GM12873 (cell line): ENCODE results near the gene APAF1.

ENCODE experiments used
- TF ChIP-seq, protein P1 (sequence below): IDR thresholded peaks from 2 replicates; pipeline ENCODE4 v1.5.1; 2012; ENCODE audit warnings: low read depth, mild to moderate bottlenecking, moderate library complexity, low read length, control low read depth; ENCODE audit not compliant: insufficient read depth; ENCODE audit errors: missing control alignments

APAF1 gene

GRCh38 chr12:98651328-98651727 is 6.2 kb downstream of the APAF1 start:
- TF ChIP-seq, protein P1, sequence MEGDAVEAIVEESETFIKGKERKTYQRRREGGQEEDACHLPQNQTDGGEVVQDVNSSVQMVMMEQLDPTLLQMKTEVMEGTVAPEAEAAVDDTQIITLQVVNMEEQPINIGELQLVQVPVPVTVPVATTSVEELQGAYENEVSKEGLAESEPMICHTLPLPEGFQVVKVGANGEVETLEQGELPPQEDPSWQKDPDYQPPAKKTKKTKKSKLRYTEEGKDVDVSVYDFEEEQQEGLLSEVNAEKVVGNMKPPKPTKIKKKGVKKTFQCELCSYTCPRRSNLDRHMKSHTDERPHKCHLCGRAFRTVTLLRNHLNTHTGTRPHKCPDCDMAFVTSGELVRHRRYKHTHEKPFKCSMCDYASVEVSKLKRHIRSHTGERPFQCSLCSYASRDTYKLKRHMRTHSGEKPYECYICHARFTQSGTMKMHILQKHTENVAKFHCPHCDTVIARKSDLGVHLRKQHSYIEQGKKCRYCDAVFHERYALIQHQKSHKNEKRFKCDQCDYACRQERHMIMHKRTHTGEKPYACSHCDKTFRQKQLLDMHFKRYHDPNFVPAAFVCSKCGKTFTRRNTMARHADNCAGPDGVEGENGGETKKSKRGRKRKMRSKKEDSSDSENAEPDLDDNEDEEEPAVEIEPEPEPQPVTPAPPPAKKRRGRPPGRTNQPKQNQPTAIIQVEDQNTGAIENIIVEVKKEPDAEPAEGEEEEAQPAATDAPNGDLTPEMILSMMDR, result no peak

DNA sequence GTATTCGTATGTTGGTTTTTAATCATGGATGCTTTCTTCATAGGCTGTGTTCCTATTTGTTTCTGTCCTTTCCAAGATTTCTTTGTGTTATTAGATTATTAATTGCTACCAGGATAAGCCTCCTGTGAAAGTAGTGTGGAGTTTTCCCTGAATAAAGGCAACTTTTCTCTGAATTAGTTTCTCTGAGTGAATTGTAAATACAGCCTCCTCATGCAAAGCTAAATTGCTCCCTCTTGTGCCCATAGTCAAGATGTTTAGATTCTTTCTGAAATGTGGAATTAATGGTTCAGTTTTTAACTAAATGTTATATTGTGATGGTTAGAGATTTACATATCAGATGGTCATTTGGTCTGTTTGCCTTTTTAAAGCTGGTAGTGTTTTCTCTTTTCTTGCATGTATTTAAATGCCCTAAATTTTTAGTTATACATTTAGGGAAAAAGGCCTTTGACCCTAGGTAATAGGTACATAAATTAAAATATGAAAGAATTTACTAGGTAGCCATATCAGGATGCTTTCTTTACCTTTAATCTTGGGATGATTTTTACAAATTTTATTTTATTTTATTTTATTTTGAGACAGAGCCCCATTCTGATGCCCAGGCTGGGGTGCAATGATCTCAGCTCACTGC is 8.9 kb downstream of the APAF1 start:
- TF ChIP-seq, protein P1, result peak; percentile 45

DNA sequence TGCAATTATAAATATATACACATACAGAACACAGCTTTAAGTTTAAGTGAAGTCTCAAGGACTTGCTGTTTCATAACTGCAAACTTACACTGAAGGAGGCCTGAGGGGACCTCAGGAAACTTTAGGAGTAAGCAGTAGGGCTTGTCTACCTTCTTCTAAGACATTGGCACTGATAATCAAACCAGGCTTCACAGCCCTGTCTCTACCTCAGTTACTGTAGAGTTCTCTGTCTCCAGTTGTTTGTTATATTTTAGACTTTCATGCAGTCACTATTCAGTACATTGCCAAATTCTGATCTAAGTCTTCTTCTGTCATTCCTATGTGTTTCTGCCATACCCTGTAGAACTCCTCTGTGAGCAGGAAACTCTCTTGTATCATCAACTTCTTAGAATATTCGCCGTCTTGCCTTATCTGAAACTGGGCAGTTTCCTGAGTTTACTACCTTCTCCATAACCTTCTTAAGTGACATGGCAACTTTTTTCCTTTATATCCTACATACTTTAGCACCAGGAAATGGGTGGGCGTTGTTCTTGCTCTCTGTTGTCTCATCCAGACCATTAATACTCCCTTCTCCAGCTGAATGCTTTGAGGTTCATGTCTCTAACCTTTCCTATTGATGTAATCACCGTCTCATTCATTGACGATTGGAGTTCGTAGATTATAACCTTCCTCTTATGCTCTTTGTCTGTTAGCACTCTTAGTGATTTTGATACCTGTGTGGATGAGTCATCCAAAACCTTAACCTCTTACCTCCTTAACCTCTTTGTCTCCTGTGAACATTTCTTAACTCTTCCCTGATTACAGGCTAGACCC is 11.4 kb downstream of the APAF1 start:
- TF ChIP-seq, protein P1, result no peak

DNA sequence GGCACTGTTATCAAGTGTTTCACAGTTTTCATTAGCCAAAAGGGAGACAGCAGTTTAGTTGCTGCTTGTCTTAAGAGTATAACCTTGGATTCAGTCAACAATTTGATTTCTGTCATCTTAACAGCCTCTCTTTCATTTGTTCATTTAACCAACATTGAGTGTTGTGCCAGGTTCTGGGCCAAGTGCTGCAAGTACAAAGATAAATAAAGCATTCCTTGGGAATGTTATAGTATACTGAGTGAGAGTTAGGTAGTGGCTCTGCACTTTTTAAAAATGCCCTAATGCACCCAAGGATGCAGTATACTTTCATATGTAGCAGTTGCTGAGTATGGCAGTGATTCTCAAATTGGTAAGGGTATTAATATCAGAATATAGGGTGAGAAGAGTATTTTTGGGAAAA is 15.4 kb downstream of the APAF1 start:
- TF ChIP-seq, protein P1, result no peak

GRCh38 chr12:98669751-98670150 is 24.7 kb downstream of the APAF1 start:
- TF ChIP-seq, protein P1, result no peak

GRCh38 chr12:98671459-98671858 is 26.4 kb downstream of the APAF1 start:
- TF ChIP-seq, protein P1, result no peak

DNA sequence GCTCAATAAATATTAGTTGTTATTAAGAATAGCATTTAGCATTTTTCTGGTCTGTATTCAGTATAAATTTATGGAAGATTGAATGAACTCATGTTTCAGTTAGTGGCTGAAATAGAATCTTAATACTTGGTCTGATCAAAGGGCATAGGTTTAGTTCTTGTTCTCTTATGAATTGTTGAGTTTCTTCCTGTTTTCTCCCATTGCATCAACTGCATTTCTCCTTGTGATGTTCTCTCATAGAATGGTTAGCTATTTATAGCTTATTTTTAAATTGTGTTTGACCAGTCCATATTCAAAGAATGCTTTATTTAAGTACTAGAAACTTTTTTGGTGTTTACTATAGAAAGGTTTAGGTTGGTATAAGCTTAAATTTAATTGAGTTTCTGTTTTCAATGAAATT is 29.8 kb downstream of the APAF1 start:
- TF ChIP-seq, protein P1, result no peak
